H1 (cell line): ENCODE measurements around the gene CASQ1.

ENCODE experiments used
- CEBPB ChIP-seq: IDR thresholded peaks from 2 replicates; pipeline ENCODE4 v1.6.1; 2012; ENCODE audit warnings: low read depth, low read length
- CHD2 ChIP-seq: IDR thresholded peaks from 2 replicates; pipeline ENCODE4 v1.6.1; 2012; ENCODE audit warnings: low read length, improper control_type of control experiment
- EP300 ChIP-seq, 2 experiments: IDR thresholded peaks; 1 replicate in 1 of 2; 2 replicates in 1 of 2; pipeline ENCODE4 v1.6.1; 2011 to 2012; ENCODE audit warnings: low read depth in 2 of 2, low read length in 2 of 2, mild to moderate bottlenecking in 2 of 2, borderline replicate concordance in 1 of 2, inconsistent platforms in 1 of 2, moderate library complexity in 1 of 2
- EZH2 ChIP-seq: fragments of 200-600 bp; sonication (generic); IDR thresholded peaks from 2 replicates; pipeline ENCODE4 v1.7.1; 2012; ENCODE audit warnings: low read depth, mild to moderate bottlenecking, moderate library complexity, low read length, inconsistent platforms; ENCODE audit not compliant: severe bottlenecking
- HDAC6 ChIP-seq: IDR thresholded peaks from one replicate; pipeline ENCODE4 v1.7.1; 2012; ENCODE audit warnings: low read depth, mild to moderate bottlenecking, inconsistent platforms, low read length, moderate library complexity
- POLR2A ChIP-seq, 2 experiments: IDR thresholded peaks; 1 replicate in 1 of 2; 2 replicates in 1 of 2; pipeline ENCODE4 v1.6.1; 2011; ENCODE audit warnings: low read depth in 2 of 2, low read length in 2 of 2, mild to moderate bottlenecking in 2 of 2; ENCODE audit errors: control extremely low read depth in 1 of 2
- RAD21 ChIP-seq, 2 experiments: IDR thresholded peaks in 1 of 2; conservative IDR thresholded peaks in 1 of 2; 2 replicates each; pipeline ENCODE4 v1.6.1; 2011; ENCODE audit warnings: low read depth in 2 of 2, low read length in 2 of 2, improper control_type of control experiment in 1 of 2, inconsistent platforms in 1 of 2, mild to moderate bottlenecking in 1 of 2, moderate library complexity in 1 of 2
- RFX5 ChIP-seq: IDR thresholded peaks from 2 replicates; pipeline ENCODE4 v1.6.1; 2011; ENCODE audit warnings: low read depth, low read length, improper control_type of control experiment, borderline replicate concordance
- SIN3A ChIP-seq, 2 experiments: IDR thresholded peaks in 1 of 2; conservative IDR thresholded peaks in 1 of 2; 2 replicates each; pipeline ENCODE4 v1.6.1; 2011 to 2012; ENCODE audit warnings: low read length in 2 of 2, improper control_type of control experiment in 1 of 2, low read depth in 1 of 2, mild to moderate bottlenecking in 1 of 2
- SRF ChIP-seq: IDR thresholded peaks from 2 replicates; pipeline ENCODE4 v1.6.1; 2011; ENCODE audit warnings: mild to moderate bottlenecking, low read depth, low read length, moderate library complexity
- TF ChIP-seq, protein P1 (sequence below): fragments of 300-600 bp; sonication (generic); IDR thresholded peaks from 2 replicates; pipeline ENCODE4 v1.7.1; 2012; ENCODE audit warnings: low read length, moderate library complexity, mild to moderate bottlenecking, inconsistent platforms; ENCODE audit not compliant: insufficient replicate concordance
- TF ChIP-seq, protein P2 (sequence below), 3 experiments: IDR thresholded peaks; 1 replicate in 2 of 3; 2 replicates in 1 of 3; pipeline versions ENCODE4 v1.5.1 to v1.6.1; 2011; ENCODE audit warnings: low read length in 3 of 3, mild to moderate bottlenecking in 3 of 3, inconsistent platforms in 2 of 3, low read depth in 1 of 3, moderate library complexity in 1 of 3; ENCODE audit not compliant: insufficient read depth in 1 of 3; ENCODE audit errors: control extremely low read depth in 1 of 3

DNA sequence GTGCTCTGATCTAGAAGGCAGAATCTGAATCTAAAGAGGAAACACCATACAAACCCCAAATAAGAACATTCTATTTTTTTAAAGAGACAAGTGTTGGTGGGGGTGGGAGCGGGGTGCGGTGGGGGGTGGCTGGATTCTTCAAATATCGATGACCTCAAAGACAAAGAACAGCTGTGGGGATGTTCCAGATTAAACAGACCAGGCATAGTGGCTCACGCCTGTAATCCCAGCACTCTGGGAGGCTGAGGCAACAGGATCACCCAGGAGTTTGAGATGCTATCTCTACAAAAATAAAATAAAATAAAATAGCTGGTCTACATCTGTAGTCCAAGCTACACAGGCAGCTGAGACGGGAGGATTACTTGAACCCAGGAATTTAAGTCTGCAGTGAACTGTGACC is 34.0 kb upstream of the CASQ1 start:
- TF ChIP-seq, protein P1, sequence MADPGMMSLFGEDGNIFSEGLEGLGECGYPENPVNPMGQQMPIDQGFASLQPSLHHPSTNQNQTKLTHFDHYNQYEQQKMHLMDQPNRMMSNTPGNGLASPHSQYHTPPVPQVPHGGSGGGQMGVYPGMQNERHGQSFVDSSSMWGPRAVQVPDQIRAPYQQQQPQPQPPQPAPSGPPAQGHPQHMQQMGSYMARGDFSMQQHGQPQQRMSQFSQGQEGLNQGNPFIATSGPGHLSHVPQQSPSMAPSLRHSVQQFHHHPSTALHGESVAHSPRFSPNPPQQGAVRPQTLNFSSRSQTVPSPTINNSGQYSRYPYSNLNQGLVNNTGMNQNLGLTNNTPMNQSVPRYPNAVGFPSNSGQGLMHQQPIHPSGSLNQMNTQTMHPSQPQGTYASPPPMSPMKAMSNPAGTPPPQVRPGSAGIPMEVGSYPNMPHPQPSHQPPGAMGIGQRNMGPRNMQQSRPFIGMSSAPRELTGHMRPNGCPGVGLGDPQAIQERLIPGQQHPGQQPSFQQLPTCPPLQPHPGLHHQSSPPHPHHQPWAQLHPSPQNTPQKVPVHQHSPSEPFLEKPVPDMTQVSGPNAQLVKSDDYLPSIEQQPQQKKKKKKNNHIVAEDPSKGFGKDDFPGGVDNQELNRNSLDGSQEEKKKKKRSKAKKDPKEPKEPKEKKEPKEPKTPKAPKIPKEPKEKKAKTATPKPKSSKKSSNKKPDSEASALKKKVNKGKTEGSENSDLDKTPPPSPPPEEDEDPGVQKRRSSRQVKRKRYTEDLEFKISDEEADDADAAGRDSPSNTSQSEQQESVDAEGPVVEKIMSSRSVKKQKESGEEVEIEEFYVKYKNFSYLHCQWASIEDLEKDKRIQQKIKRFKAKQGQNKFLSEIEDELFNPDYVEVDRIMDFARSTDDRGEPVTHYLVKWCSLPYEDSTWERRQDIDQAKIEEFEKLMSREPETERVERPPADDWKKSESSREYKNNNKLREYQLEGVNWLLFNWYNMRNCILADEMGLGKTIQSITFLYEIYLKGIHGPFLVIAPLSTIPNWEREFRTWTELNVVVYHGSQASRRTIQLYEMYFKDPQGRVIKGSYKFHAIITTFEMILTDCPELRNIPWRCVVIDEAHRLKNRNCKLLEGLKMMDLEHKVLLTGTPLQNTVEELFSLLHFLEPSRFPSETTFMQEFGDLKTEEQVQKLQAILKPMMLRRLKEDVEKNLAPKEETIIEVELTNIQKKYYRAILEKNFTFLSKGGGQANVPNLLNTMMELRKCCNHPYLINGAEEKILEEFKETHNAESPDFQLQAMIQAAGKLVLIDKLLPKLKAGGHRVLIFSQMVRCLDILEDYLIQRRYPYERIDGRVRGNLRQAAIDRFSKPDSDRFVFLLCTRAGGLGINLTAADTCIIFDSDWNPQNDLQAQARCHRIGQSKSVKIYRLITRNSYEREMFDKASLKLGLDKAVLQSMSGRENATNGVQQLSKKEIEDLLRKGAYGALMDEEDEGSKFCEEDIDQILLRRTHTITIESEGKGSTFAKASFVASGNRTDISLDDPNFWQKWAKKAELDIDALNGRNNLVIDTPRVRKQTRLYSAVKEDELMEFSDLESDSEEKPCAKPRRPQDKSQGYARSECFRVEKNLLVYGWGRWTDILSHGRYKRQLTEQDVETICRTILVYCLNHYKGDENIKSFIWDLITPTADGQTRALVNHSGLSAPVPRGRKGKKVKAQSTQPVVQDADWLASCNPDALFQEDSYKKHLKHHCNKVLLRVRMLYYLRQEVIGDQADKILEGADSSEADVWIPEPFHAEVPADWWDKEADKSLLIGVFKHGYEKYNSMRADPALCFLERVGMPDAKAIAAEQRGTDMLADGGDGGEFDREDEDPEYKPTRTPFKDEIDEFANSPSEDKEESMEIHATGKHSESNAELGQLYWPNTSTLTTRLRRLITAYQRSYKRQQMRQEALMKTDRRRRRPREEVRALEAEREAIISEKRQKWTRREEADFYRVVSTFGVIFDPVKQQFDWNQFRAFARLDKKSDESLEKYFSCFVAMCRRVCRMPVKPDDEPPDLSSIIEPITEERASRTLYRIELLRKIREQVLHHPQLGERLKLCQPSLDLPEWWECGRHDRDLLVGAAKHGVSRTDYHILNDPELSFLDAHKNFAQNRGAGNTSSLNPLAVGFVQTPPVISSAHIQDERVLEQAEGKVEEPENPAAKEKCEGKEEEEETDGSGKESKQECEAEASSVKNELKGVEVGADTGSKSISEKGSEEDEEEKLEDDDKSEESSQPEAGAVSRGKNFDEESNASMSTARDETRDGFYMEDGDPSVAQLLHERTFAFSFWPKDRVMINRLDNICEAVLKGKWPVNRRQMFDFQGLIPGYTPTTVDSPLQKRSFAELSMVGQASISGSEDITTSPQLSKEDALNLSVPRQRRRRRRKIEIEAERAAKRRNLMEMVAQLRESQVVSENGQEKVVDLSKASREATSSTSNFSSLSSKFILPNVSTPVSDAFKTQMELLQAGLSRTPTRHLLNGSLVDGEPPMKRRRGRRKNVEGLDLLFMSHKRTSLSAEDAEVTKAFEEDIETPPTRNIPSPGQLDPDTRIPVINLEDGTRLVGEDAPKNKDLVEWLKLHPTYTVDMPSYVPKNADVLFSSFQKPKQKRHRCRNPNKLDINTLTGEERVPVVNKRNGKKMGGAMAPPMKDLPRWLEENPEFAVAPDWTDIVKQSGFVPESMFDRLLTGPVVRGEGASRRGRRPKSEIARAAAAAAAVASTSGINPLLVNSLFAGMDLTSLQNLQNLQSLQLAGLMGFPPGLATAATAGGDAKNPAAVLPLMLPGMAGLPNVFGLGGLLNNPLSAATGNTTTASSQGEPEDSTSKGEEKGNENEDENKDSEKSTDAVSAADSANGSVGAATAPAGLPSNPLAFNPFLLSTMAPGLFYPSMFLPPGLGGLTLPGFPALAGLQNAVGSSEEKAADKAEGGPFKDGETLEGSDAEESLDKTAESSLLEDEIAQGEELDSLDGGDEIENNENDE = no peak
- TF ChIP-seq SRF = no peak
- no peak for TF ChIP-seq SIN3A (conservative IDR thresholded peaks at IDR 0.05 in 1 of 2, IDR thresholded peaks at IDR 0.05 in 1 of 2; ENCODE audit: low read depth in 1 of 2, low read length in 2 of 2)
- TF ChIP-seq, protein P2, sequence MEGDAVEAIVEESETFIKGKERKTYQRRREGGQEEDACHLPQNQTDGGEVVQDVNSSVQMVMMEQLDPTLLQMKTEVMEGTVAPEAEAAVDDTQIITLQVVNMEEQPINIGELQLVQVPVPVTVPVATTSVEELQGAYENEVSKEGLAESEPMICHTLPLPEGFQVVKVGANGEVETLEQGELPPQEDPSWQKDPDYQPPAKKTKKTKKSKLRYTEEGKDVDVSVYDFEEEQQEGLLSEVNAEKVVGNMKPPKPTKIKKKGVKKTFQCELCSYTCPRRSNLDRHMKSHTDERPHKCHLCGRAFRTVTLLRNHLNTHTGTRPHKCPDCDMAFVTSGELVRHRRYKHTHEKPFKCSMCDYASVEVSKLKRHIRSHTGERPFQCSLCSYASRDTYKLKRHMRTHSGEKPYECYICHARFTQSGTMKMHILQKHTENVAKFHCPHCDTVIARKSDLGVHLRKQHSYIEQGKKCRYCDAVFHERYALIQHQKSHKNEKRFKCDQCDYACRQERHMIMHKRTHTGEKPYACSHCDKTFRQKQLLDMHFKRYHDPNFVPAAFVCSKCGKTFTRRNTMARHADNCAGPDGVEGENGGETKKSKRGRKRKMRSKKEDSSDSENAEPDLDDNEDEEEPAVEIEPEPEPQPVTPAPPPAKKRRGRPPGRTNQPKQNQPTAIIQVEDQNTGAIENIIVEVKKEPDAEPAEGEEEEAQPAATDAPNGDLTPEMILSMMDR (IDR thresholded peaks at IDR 0.05; ENCODE audit: control extremely low read depth in 1 of 3, insufficient read depth in 1 of 3, low read depth in 1 of 3, low read length in 3 of 3) = no peak
- TF ChIP-seq RAD21 (IDR thresholded peaks at IDR 0.05 in 1 of 2, conservative IDR thresholded peaks at IDR 0.05 in 1 of 2; ENCODE audit: low read depth in 2 of 2, low read length in 2 of 2) = no peak
- no peak for TF ChIP-seq POLR2A (IDR thresholded peaks at IDR 0.05; ENCODE audit: control extremely low read depth in 1 of 2, low read depth in 2 of 2, low read length in 2 of 2)
- TF ChIP-seq HDAC6 = no peak
- no peak for TF ChIP-seq CEBPB
- no peak for TF ChIP-seq EP300 (IDR thresholded peaks at IDR 0.05; ENCODE audit: borderline replicate concordance in 1 of 2, low read depth in 2 of 2, low read length in 2 of 2)
- no peak for TF ChIP-seq EZH2
- no peak for TF ChIP-seq RFX5
- TF ChIP-seq CHD2 = no peak
